HEK293 (cell line): ENCODE results near the gene SPO11.

Source experiments
- CTCF ChIA-PET: fragments of 350-600 bp; formaldehyde crosslinking; extraction: SDS; loops from one replicate; lab custom pipeline; 2021; ENCODE audit warnings: antibody characterized with exemption; lab: Yijun Ruan, JAX
- POLR2A ChIA-PET: fragments of 300-600 bp; formaldehyde crosslinking; extraction: SDS; loops from one replicate; lab custom pipeline; 2020; ENCODE audit warnings: antibody characterized with exemption, inconsistent platforms; lab: Yijun Ruan, JAX
- H3K27ac ChIP-seq: fragments of 200-500 bp; sonication (Bioruptor generic); 2 replicates; pipeline ENCODE4 v1.5.1; 2014; ENCODE audit warnings: low read depth, low read length, control low read depth, inconsistent platforms; ENCODE audit errors: extremely low read depth
- H3K36me3 ChIP-seq, 2 experiments: fragments of 200-500 bp in 1 of 2; sonication (Bioruptor generic) in 1 of 2; 1 replicate in 1 of 2; 2 replicates in 1 of 2; pipeline ENCODE4 v1.5.1; 2014 to 2017; ENCODE audit warnings: inconsistent platforms in 2 of 2, low read length in 2 of 2; ENCODE audit not compliant: control insufficient read depth in 2 of 2, insufficient read depth in 1 of 2
- H3K4me1 ChIP-seq: fragments of 200-500 bp; sonication (Bioruptor generic); 2 replicates; pipeline ENCODE4 v1.5.1; 2014; ENCODE audit warnings: mild to moderate bottlenecking, low read length, inconsistent platforms; ENCODE audit not compliant: control insufficient read depth, insufficient read depth
- H3K4me3 ChIP-seq: 2 replicates; pipeline ENCODE4 v1.5.1; 2011; ENCODE audit warnings: low read depth, mild to moderate bottlenecking, control low read depth, low read length, moderate library complexity
- H3K9me3 ChIP-seq: fragments of 200-500 bp; sonication (Bioruptor generic); 2 replicates; pipeline ENCODE4 v1.5.1; 2014; ENCODE audit warnings: low read depth, low read length, inconsistent platforms; ENCODE audit not compliant: control insufficient read depth, insufficient read depth
- BCL11A ChIP-seq: fragments of 450-650 bp; formaldehyde crosslinking; IDR thresholded peaks from 2 replicates; pipeline ENCODE4 v1.5.1; 2016; ENCODE audit warnings: low read depth, missing biosample characterization, missing genetic modification characterization
- KLF8 ChIP-seq: fragments of 450-650 bp; formaldehyde crosslinking; IDR thresholded peaks from 2 replicates; pipeline ENCODE4 v1.5.1; 2016; ENCODE audit warnings: missing biosample characterization, missing genetic modification characterization
- PRDM4 ChIP-seq: fragments of 450-650 bp; formaldehyde crosslinking; IDR thresholded peaks from 2 replicates; pipeline ENCODE4 v1.5.1; 2017; ENCODE audit warnings: missing biosample characterization, missing genetic modification characterization
- ZBTB17 ChIP-seq: fragments of 450-650 bp; formaldehyde crosslinking; IDR thresholded peaks from 2 replicates; pipeline ENCODE4 v1.5.1; 2016; ENCODE audit warnings: missing biosample characterization, missing genetic modification characterization
- ZBTB48 ChIP-seq: fragments of 450-650 bp; formaldehyde crosslinking; IDR thresholded peaks from 2 replicates; pipeline ENCODE4 v1.5.1; 2016; ENCODE audit warnings: missing biosample characterization, missing genetic modification characterization
- ZBTB49 ChIP-seq: fragments of 450-650 bp; formaldehyde crosslinking; IDR thresholded peaks from 2 replicates; pipeline ENCODE4 v1.5.1; 2016; ENCODE audit warnings: missing biosample characterization, missing genetic modification characterization, low read depth
- ZNF202 ChIP-seq: fragments of 450-650 bp; formaldehyde crosslinking; IDR thresholded peaks from 2 replicates; pipeline ENCODE4 v1.5.1; 2016; ENCODE audit warnings: missing biosample characterization, missing genetic modification characterization, borderline replicate concordance
- ZNF280C ChIP-seq: fragments of 450-650 bp; formaldehyde crosslinking; IDR thresholded peaks from 2 replicates; pipeline ENCODE4 v1.5.1; 2016; ENCODE audit warnings: missing biosample characterization, missing genetic modification characterization
- ZNF658 ChIP-seq: fragments of 450-650 bp; formaldehyde crosslinking; IDR thresholded peaks from 2 replicates; pipeline ENCODE4; 2016; ENCODE audit warnings: missing biosample characterization, missing genetic modification characterization
- ZNF670 ChIP-seq: fragments of 450-650 bp; formaldehyde crosslinking; IDR thresholded peaks from 2 replicates; pipeline ENCODE4 v1.5.1; 2016; ENCODE audit warnings: missing biosample characterization, missing genetic modification characterization, low read depth
- TF ChIP-seq, protein P1 (sequence below): fragments of 450-650 bp; formaldehyde crosslinking; conservative IDR thresholded peaks from 2 replicates; pipeline ENCODE4 v1.5.1; 2016; ENCODE audit warnings: low read depth, missing biosample characterization, missing genetic modification characterization
- TF ChIP-seq, protein P2 (sequence below): fragments of 450-650 bp; formaldehyde crosslinking; IDR thresholded peaks from 2 replicates; pipeline ENCODE4 v1.5.1; 2016; ENCODE audit warnings: missing biosample characterization, missing genetic modification characterization

The SPO11 gene

DNA sequence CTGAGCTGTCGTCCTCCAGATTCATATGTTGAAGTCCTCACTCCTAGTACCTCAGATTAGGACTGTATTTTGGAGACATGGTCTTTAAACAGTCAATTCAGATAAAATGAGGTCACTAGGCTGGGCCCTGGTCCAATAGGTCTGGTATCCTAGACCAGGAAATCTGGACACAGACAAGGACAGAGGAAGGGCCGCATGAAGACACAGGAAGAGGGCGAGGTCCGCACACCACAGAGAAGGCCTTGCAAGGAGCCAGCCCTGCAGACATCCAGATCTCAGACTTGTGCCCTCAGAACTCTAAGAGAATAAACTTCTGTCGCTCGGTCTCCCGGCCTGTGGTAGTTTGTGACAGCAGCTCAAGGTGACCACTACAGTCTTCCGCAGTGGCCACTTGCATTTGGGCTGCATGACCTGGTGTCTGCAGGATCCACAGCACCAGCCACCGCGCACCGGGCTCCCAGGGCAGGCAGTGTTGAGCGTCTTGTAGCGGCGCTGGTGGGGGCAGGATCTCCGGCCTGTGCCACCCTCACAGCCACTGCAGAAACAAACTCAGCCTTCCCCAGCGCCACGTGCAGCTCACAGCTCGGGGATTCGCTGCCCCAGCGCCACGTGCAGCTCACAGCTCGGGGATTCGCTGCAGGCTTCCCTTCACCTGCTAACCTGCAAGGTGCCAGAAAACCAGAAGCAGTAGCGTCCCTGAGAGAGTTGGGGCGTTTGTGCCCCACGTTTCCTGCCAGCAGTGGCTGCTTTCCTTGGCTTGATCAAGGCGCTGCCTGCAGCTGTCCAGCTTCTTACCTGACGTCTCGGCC lies 55.6 kb downstream of the SPO11 start (continued):
- TF ChIP-seq, protein P1, sequence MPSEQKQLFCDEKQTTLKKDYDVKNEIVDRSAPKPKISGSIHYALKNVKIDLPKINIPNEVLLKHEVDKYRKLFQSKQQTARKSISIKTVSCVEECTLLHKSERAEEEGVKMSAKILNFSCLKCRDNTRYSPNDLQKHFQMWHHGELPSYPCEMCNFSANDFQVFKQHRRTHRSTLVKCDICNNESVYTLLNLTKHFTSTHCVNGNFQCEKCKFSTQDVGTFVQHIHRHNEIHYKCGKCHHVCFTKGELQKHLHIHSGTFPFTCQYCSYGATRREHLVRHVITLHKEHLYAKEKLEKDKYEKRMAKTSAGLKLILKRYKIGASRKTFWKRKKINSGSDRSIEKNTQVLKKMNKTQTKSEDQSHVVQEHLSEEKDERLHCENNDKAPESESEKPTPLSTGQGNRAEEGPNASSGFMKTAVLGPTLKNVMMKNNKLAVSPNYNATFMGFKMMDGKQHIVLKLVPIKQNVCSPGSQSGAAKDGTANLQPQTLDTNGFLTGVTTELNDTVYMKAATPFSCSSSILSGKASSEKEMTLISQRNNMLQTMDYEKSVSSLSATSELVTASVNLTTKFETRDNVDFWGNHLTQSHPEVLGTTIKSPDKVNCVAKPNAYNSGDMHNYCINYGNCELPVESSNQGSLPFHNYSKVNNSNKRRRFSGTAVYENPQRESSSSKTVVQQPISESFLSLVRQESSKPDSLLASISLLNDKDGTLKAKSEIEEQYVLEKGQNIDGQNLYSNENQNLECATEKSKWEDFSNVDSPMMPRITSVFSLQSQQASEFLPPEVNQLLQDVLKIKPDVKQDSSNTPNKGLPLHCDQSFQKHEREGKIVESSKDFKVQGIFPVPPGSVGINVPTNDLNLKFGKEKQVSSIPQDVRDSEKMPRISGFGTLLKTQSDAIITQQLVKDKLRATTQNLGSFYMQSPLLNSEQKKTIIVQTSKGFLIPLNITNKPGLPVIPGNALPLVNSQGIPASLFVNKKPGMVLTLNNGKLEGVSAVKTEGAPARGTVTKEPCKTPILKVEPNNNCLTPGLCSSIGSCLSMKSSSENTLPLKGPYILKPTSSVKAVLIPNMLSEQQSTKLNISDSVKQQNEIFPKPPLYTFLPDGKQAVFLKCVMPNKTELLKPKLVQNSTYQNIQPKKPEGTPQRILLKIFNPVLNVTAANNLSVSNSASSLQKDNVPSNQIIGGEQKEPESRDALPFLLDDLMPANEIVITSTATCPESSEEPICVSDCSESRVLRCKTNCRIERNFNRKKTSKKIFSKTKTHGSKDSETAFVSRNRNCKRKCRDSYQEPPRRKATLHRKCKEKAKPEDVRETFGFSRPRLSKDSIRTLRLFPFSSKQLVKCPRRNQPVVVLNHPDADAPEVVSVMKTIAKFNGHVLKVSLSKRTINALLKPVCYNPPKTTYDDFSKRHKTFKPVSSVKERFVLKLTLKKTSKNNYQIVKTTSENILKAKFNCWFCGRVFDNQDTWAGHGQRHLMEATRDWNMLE (tag by site-specific recombination): no peak
- TF ChIP-seq ZBTB48: no peak
- TF ChIP-seq ZNF202 (tag by site-specific recombination): no peak
- TF ChIP-seq, protein P2, sequence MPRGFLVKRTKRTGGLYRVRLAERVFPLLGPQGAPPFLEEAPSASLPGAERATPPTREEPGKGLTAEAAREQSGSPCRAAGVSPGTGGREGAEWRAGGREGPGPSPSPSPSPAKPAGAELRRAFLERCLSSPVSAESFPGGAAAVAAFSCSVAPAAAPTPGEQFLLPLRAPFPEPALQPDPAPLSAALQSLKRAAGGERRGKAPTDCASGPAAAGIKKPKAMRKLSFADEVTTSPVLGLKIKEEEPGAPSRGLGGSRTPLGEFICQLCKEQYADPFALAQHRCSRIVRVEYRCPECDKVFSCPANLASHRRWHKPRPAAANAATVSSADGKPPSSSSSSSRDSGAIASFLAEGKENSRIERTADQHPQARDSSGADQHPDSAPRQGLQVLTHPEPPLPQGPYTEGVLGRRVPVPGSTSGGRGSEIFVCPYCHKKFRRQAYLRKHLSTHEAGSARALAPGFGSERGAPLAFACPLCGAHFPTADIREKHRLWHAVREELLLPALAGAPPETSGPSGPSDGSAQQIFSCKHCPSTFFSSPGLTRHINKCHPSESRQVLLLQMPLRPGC (tag by site-specific recombination): no peak
- TF ChIP-seq ZBTB17 (tag by site-specific recombination): no peak
- no peak for TF ChIP-seq BCL11A (tag by site-specific recombination)
- TF ChIP-seq KLF8 (tag by site-specific recombination): no peak

DNA sequence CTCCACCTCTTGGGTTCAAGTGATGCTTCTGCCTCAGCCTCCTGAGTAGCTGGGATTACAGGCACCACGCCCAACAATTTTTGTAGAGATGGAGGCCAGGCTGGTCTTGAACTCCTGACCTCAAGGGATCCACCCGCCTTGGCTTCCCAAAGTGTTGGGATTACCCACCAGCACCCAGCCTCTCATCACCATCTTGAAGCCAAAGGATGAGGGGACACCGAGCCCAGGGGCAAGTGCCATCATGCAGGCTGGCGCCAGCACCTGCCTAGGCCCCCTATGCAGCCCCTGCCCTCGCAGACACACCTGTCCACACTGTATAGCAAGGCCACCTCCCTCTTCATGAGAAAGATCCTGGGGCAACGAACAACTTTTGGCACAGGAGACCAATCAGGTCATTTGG lies 56.3 kb downstream of the SPO11 start:
- ChIA-PET CTCF (no interaction called here), POLR2A (no interaction called here)
- Histone ChIP-seq H3K4me3 (no peak overlapping the region), H3K4me1 (no peaks in the 10 kb centered on the region; the same call in 1 of the 2 replicates), H3K27ac (no peak overlapping the region), H3K9me3 (no peaks in the 10 kb centered on the region), H3K36me3 (peaks cover 0 to 19% of the 10 kb centered on the region in 2 experiments; a peak in 1 of 3 replicates)
- TF ChIP-seq PRDM4: no peak
- no peak for TF ChIP-seq ZNF658
- no peak for TF ChIP-seq ZNF280C (tag by site-specific recombination)
- TF ChIP-seq ZNF670: no peak
- no peak for TF ChIP-seq ZBTB49 (tag by site-specific recombination)
